Measurements from ENCODE around the gene CALCR.

GRCh38 chr7:93574269-93574645, 267 bp downstream of the CALCR start:
- TF ChIP-seq CTCF (IDR thresholded peaks at IDR 0.05) = no peak
- no peak for TF ChIP-seq POLR2A (IDR thresholded peaks at IDR 0.05)
